B cell (primary cell): ENCODE results near the gene DPP9. TPM values are rescaled to one million over a fixed set of nuclear protein-coding genes. Genes with fewer than 3 reads are reported as not detected.

Experiments
- ATAC-seq: fragments of 200-7000 bp; cut with Tn5 transposase; one replicate; pipeline ENCODE4 v1.10.0; 2021; ENCODE audit warnings: low read depth, mild to moderate bottlenecking, moderate number of reproducible peaks, moderate library complexity
- CTCF ChIA-PET: fragments of 350-600 bp; sonication (Branson Sonifier 250); formaldehyde crosslinking; loops from one replicate; lab custom pipeline; 2021; ENCODE audit warnings: antibody characterized with exemption, inconsistent platforms; lab: Charles Lee
- POLR2A ChIA-PET: fragments of 350-600 bp; sonication (Branson Sonifier 250); formaldehyde crosslinking; loops from one replicate; lab custom pipeline; 2021; ENCODE audit warnings: antibody characterized with exemption; lab: Charles Lee
- DNase-seq: peaks from one replicate; pipeline ENCODE4 v3.0.0; 2013
- H2AFZ ChIP-seq: 2 replicates; pipeline ENCODE4 v1.6.1; 2012; ENCODE audit warnings: mild to moderate bottlenecking, low read depth, low read length; ENCODE audit not compliant: insufficient read depth, poor library complexity, severe bottlenecking
- H3K27ac ChIP-seq, 2 donors: 1 replicate in 1 of 2; 2 replicates in 1 of 2; pipeline ENCODE4 v1.5.1; 2012 to 2013; ENCODE audit warnings: low read length in 2 of 2, mild to moderate bottlenecking in 2 of 2, moderate library complexity in 1 of 2
- H3K27me3 ChIP-seq, 4 experiments: fragments of 200-600 bp in 1 of 4; sonication (generic) in 1 of 4; replicated peaks in 1 of 4; 1 replicate in 2 of 4; 2 replicates in 2 of 4; pipeline versions ENCODE4 v1.6.1 to v1.7.0; 2013 to 2016; ENCODE audit warnings: low read length in 3 of 4, mild to moderate bottlenecking in 2 of 4, mixed read lengths in 1 of 4, moderate library complexity in 1 of 4; ENCODE audit not compliant: insufficient read depth in 4 of 4, control insufficient read depth in 3 of 4; ENCODE audit errors: control extremely low read depth in 1 of 4
- H3K36me3 ChIP-seq, 2 experiments: replicated peaks in 1 of 2; 1 replicate in 1 of 2; 2 replicates in 1 of 2; pipeline versions ENCODE4 v1.6.1 to v1.7.1; 2013; ENCODE audit warnings: low read length in 1 of 2; ENCODE audit not compliant: insufficient read depth in 2 of 2, control insufficient read depth in 1 of 2; ENCODE audit errors: control extremely low read depth in 1 of 2, extremely low read depth in 1 of 2
- H3K4me1 ChIP-seq, 2 donors: fragments of 200-600 bp in 1 of 2; sonication (generic) in 1 of 2; 1 replicate in 1 of 2; 2 replicates in 1 of 2; pipeline versions ENCODE4 v1.5.1 to v1.6.1; 2013 to 2017; ENCODE audit warnings: low read length in 2 of 2; ENCODE audit not compliant: control insufficient read depth in 2 of 2, insufficient read depth in 2 of 2
- H3K4me2 ChIP-seq: replicated peaks from 2 replicates; pipeline ENCODE3; 2012; ENCODE audit warnings: mild to moderate bottlenecking, low read depth, low read length; ENCODE audit not compliant: poor library complexity, severe bottlenecking
- H3K4me3 ChIP-seq, 5 experiments: fragments of 200-600 bp in 1 of 5; sonication (generic) in 1 of 5; 1 replicate in 3 of 5; 2 replicates in 2 of 5; pipeline versions ENCODE4 v1.5.1 to v1.7.0; 2011 to 2016; ENCODE audit warnings: low read length in 4 of 5, mild to moderate bottlenecking in 4 of 5, low read depth in 2 of 5, control low read depth in 1 of 5, moderate library complexity in 1 of 5; ENCODE audit not compliant: insufficient read depth in 1 of 5; ENCODE audit errors: control extremely low read depth in 1 of 5, extremely low read depth in 1 of 5
- H3K79me2 ChIP-seq: fragments of 200-600 bp; sonication (generic); one replicate; pipeline ENCODE4 v1.6.0; 2016; ENCODE audit warnings: low read length; ENCODE audit not compliant: control insufficient read depth, insufficient read depth
- H3K9ac ChIP-seq: fragments of 200-600 bp; sonication (generic); 2 replicates; pipeline ENCODE4 v1.6.1; 2017; ENCODE audit warnings: mild to moderate bottlenecking, low read length, moderate library complexity
- H3K9me3 ChIP-seq, 3 donors: one replicate each; pipeline versions ENCODE4 v1.6.1 to v1.7.1; 2013; ENCODE audit warnings: low read length in 2 of 3; ENCODE audit not compliant: control insufficient read depth in 2 of 3, insufficient read depth in 1 of 3; ENCODE audit errors: control extremely low read depth in 1 of 3
- H4K20me1 ChIP-seq: 2 replicates; pipeline ENCODE4 v1.6.0; 2012; ENCODE audit warnings: mild to moderate bottlenecking, low read length; ENCODE audit not compliant: insufficient read depth, control insufficient read depth, poor library complexity, severe bottlenecking
- H3K27ac Mint-ChIP-seq: one replicate; pipeline ENCODE4 v1.8.0; 2021; ENCODE audit warnings: mixed read lengths
- H3K27me3 Mint-ChIP-seq: one replicate; pipeline ENCODE4 v1.8.0; 2021; ENCODE audit warnings: mixed read lengths
- H3K4me1 Mint-ChIP-seq: one replicate; pipeline ENCODE4 v1.8.0; 2021; ENCODE audit warnings: mixed read lengths
- H3K4me3 Mint-ChIP-seq: one replicate; pipeline ENCODE4 v1.8.0; 2021; ENCODE audit warnings: mixed read lengths
- H3K9me3 Mint-ChIP-seq: one replicate; pipeline ENCODE4 v1.8.0; 2022; ENCODE audit warnings: mixed read lengths; ENCODE audit not compliant: insufficient read depth
- CTCF ChIP-seq: fragments of 200-600 bp; IDR thresholded peaks from one replicate; pipeline ENCODE4 v1.8.0; 2022; ENCODE audit warnings: antibody characterized with exemption, mild to moderate bottlenecking
- EZH2 ChIP-seq: IDR thresholded peaks from 2 replicates; pipeline ENCODE4 v1.6.1; 2012; ENCODE audit warnings: borderline replicate concordance, low read depth, mild to moderate bottlenecking, moderate library complexity, low read length; ENCODE audit not compliant: insufficient read depth, poor library complexity, severe bottlenecking
- WGBS: methylation state at CpG from one replicate; pipeline ENCODE4 v1.1.5; 2013; ENCODE audit warnings: missing lambda C conversion rate; ENCODE audit not compliant: insufficient coverage; 5-methylcytosine and 5-hydroxymethylcytosine counted together
- intact Hi-C: fragments of 100-400 bp; cut with micrococcal nuclease; formaldehyde crosslinking; loops from one replicate; pipeline ENCODE4 v1.10.0; 2022
- polyA plus RNA-seq: library from polyadenylated mRNA; depleted of rRNA; stranded (reverse); fragments of >200 nt; gene quantifications from 2 replicates; pipeline ENCODE4 v1.2.3, GENCODE V29; 2012
- total RNA-seq, 2 donors: library from RNA; stranded (reverse); fragments of 120-200 nt in 1 of 2; gene quantifications; 1 replicate in 1 of 2; 2 replicates in 1 of 2; pipeline versions ENCODE4 v1.2.3 to v1.2.4, GENCODE V29; 2013 to 2022

The DPP9 gene
- total and polyA plus RNA-seq, 2 donors (not counting 1 experiment from before 2014, with no cell fraction given), result 47.3 to 109 TPM

GRCh38 chr19:4710281-4710600 lies 13.4 kb downstream of the DPP9 start:
- intact Hi-C loops, result no loop called here
- H3K4me2 ChIP-seq, result no peak overlapping the region

More at GRCh38 chr19:4710281-4710600, 13.4 kb downstream of the DPP9 start:
- Mint-ChIP-seq H3K4me3 (no peak overlapping the region), H3K9me3 (no peaks in the 10 kb centered on the region), H3K27me3 (no peaks in the 10 kb centered on the region), H3K27ac (no peak overlapping the region), H3K4me1 (no peaks in the 10 kb centered on the region)
- 97% methylated on average over 16 of the region's 16 CpGs for WGBS
- peaks cover 12% of the 10 kb centered on the region for H4K20me1 ChIP-seq
- TF ChIP-seq CTCF (no peak), EZH2 (no peak)
- H3K9me3 ChIP-seq, result peaks cover 0 to 4% (median 0%) of the 10 kb centered on the region in 3 donors
- no peaks in the 10 kb centered on the region for H3K4me1 ChIP-seq
- CTCF ChIA-PET, result no interaction called here
- no peak overlapping the region for H3K9ac ChIP-seq
- ATAC-seq (no peak), DNase-seq (no peak)
- POLR2A ChIA-PET, result no interaction called here
- no peak overlapping the region for H2AFZ ChIP-seq
- H3K27ac ChIP-seq, result no peak overlapping the region
- no peaks in the 10 kb centered on the region for H3K27me3 ChIP-seq
- no peak overlapping the region for H3K4me3 ChIP-seq
- H3K36me3 ChIP-seq, result peaks cover 0 to 48% of the 10 kb centered on the region in 2 experiments
- peaks cover 15% of the 10 kb centered on the region for H3K79me2 ChIP-seq
